Stimulated activated CD4-positive, alpha-beta T cell treated with anti-CD3 and anti-CD28 coated beads, Interleukin-4, amount 100 ng/mL, for 4 hours (primary cell): Measurements from ENCODE around the gene MTHFSD.

ENCODE experiments used
- DNase-seq, 2 experiments: peaks; one replicate each; pipeline ENCODE4 v3.0.0-alpha.2; 2020

MTHFSD gene

DNA sequence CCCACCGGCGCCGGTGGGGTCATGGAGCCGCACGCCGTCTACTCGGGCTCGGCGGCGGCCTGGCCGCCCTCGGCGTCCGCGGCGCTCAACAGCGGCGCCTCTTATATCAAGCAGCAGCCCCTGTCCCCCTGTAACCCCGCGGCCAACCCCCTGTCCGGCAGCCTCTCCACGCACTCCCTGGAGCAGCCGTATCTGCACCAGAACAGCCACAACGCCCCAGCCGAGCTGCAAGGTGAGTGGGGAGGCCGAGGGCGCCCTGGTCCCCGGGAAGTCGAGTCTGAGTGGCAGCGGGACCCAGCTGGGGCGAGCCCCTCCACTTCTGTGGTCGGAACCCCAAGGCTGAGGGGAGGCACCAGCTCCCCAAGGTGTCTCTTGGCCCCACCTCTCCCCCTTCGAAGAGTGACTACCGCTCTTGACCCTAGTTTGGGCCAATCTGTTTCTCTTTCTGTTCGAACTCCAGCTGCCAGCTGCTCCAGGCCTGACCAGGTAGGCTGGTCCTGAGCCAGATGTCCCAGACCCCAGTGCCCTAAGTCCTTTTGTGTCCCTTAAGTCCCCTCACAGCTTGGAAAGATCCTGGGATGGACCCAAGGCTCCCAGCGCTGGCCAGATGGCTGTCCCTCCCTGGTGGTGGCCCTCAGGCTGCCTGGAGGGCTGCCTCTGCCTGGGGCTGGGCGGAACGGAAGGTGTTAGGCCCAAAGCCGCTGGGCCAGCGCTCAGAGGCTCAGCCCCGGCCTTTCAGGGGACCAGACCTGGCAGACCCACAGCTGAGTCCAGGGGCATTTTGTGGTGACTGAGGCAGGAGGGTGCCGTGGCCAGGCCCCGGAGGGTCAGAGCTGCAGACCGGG, 43.5 kb downstream of the MTHFSD start:
- DNase-seq, result no peak

DNA sequence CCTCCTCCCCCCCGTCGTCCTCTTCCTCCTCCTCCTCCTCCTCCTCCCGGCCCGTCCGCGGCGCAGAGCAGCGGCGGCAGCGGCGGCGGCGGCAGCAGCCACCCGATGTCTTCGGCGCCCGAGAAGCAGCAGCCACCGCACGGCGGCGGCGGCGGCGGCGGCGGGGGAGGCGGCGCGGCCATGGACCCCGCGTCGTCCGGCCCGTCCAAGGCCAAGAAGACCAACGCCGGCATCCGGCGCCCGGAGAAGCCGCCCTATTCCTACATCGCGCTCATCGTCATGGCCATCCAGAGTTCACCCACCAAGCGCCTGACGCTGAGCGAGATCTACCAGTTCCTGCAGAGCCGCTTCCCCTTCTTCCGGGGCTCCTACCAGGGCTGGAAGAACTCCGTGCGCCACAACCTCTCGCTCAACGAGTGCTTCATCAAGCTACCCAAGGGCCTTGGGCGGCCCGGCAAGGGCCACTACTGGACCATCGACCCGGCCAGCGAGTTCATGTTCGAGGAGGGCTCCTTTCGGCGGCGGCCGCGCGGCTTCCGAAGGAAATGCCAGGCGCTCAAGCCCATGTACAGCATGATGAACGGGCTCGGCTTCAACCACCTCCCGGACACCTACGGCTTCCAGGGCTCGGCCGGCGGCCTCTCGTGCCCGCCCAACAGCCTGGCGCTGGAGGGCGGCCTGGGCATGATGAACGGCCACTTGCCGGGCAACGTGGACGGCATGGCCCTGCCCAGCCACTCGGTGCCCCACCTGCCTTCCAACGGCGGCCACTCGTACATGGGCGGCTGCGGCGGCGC, 44.4 kb downstream of the MTHFSD start, which contains the start of gene FOXF1:
Gene FOXF1, plus strand, starts transcription at position 63 of the 797 bp plus-strand sequence. Its CDS starts 43 bp downstream, at position 106.
- DNase-seq, result no peak

DNA sequence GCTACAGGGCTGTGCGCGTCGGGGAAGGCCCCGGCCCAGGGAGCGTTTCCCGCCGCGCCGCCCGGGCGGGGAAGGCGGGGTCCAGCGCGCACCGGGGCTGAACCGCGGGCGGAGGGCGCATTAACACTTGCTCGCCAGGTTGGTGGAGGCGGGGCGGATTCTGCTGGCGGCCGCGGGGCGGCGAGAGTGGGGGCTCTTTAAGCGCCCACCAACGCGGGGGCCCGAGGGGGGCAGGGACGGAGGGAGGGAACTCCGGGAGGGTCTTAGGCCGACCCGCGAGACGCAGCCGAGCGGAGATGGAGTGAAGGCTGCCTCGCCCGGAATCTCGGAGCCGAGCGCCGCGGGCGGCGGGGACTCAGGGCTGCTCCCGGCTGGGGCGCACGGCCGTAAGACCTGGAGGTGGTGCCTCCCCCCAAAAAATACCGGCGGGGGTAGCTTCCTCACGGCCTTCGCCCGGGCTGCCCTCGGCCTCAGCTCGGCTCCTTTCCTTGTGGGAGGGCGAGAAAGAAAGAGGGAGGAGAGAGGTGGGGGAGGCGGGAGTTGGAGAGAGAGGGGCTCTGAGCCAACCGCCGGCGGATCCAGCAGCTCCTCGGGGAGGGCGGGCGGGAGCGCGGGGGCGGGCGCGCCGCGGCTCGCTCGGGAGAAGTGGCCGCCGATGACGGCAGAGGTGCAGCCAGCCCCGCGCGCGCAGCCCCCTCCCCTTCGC, 45.1 kb downstream of the MTHFSD start:
- DNase-seq, result no peak

DNA sequence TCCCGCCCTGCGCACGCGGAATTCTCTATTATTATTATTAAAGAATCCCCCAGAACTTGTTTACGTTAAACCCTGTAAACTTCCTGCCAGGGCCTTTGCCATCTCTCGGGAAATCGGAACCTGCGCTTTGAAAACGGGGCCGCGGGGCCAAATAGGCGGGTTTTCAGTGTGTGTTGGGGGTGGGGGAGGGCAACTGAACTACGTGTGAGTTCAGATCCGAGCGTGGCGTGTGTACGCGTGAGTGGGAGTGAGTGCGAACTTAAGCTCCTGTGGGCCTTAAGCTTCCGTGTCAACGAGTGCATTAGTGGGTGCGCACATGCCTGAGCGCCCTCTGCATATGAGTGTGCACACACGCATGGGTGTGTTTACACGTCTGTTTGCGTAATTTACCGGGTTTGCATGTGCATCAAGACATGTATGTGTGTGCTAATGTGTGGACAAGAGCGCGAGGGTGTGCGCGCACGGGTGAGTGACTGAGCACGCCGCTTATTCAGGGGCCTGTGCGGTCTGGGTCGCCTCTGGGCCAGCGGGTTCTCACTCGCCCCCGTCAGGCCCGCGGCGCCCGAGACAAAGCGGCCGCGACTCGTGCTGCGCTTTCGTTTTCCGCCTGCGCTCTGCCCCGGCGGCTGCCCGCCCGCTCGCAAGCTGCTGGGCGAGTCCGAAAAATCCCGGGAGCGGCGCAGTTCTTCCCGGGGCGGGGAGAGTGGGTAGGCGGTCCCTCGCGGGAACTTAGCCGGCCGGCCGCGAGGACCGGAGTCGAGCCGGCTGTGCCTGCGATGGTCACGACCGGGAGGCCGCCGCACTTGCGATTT, 45.9 kb downstream of the MTHFSD start:
- peak in 1 of 2 experiments; percentile 17 for DNase-seq

DNA sequence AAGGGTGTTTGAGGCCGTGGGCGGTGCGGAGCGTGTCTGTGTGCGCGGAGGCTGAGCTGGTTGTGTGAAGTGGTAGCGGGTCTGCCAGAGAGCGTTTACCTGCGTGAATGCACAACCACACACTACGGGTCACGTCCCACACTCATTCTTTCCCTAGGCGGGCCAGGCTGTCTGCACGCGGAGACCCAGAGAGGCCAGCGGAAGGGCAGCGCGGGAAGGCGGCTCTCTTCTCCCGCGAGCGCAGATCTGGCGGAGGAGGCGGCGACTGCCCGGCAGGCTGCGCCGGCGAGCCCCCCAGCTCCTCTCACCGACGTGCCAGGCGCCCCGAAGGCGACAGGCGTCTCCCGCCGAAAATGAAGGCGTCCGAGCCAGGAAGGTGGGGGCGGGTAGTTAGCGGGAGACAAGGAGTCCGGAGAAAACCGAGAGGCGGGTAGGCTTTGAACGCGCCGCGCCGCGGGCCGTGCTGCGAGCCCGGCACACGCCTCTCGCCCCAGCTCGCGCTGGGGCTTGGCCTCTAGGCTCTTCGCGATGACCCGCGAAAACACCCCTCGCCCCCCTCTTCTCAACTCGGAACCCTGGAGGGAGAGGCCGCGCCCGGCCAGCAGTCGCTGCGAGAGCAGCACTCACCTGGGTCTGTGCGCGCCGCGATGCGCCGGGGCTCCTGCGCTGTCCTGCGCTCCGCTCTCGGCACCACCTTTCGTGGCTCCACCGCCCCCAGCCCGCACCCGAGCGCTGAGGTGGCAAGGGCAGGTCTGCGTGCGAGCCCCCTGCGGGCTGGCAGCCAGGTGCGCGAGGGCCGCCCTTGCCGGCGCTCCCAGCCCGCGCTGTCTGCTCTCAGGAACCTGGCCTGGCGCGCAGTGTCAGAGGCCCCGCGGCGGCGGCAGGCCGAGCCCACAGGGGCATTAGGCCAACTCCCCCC, 46.7 kb downstream of the MTHFSD start:
- no peak for DNase-seq

DNA sequence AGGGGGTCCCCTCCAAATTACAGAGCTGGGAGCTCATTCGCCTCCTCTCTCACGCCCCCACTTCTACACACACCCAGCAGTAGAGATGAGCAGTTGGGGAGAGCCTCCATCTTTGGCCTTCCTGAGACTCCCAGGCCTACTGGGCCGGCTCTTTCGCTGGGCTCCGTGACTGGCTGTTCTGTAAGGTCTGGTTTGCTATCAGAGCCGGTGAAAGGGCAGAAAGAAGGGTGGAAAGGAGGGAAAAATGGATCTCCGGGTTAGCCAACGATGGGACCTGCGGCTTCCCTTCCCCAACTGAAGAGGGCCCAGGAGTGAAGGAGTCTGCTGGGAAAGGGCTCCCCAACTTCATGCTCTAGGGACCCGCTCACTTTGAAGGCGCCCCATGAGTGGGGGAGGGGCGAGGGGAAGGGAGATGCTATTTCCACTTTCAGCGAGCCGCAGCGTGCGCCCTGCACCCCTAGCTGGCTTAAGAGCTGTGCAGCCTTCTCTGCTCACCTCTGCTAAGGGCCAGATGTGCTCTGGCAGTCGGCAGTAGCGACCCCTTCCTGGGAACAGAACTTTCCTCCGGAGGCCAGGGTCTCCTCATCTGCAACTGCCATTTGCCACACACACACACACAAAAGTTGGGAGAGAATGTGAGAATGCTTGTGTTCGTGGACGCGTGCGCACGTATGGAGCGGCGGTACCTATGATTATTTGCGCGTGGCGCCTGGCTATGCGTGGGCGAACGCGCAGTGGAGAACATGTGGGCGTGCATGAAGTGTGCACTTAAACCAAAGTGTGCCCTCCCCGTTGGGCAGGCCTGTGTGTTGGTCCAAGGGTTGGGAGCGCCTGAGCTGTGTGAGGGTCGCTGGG, 47.6 kb downstream of the MTHFSD start:
- peak in 1 of 2 experiments; percentile 9 for DNase-seq

DNA sequence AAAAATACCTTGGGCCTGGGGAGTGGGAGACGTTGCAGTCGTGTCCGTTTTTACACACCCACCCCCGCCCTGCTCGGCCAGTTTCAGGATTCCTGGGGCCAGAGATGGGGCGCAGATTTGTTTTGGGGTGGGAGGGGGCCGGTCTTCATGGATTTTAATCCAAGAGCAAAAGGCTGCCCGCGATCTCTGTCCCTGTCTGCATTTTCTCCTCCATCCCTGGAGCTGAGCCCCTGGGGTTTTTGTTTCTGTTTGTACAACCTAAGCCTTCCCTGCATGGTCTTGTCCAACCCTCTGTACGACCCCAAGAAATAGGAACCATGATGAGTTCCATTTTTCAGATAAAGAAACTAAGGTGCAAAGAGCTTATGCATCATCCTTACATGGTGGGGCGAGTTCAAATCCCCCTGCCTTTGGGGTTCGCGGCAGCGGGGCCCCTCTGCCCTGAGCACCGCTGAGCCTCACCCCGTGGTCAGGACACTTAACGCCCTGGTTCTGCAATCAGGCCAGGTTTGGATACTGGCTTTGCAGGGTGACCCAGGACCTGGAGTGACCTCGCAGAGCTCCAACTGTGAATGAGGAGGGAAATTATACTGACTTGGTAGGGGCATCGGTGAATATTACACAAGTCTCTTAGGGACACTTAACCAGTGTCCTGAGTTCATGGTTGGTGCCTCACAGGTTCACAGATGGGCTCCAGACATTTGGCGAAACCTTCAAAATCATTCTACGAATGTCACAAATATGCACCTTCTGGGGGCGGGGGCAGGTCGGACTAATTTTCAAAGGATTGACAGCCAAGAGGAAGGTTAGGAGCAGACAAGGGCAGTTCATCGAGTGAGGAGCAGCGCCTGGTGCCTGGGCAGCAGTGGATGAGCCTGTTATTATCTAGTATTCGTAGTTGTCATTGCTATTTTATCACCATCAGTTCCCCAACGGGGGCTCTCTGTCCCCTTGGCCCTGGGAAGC, 48.9 kb downstream of the MTHFSD start:
- no peak for DNase-seq

DNA sequence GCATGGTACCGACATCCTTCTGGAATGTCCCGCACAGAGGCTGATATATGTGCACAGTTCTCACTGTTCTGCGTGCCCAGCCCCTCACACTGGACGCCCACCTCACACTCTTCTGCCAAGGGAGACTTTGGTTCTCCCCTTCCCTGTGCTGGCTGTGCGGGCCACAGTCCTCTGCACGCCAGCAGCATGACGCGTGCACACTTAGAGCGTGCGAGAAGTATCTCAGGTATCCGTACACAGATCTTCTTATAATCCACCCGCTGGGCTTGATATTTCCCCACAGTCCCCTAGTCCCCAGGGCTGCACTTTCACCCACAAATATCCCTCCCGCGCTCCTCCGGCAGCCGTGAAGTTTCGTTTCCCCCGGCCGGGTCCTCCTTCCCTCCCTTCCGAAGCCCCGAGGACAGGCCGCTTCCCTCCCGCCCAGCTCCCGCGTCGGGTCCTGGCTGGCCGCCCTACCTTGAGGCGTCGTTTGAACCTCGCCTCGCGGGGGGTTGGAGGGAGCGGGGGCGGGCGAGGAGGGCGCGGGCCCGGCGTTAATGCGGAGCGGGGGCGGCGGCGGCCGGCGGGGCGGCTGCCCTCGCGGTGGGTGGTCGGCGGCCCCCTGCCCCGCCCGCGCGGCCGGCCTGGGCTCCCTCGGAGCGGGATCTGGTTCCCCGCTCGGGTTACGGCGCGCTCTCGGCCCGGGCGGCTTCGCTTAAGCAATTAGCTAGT, 49.7 kb downstream of the MTHFSD start:
- DNase-seq, result no peak

DNA sequence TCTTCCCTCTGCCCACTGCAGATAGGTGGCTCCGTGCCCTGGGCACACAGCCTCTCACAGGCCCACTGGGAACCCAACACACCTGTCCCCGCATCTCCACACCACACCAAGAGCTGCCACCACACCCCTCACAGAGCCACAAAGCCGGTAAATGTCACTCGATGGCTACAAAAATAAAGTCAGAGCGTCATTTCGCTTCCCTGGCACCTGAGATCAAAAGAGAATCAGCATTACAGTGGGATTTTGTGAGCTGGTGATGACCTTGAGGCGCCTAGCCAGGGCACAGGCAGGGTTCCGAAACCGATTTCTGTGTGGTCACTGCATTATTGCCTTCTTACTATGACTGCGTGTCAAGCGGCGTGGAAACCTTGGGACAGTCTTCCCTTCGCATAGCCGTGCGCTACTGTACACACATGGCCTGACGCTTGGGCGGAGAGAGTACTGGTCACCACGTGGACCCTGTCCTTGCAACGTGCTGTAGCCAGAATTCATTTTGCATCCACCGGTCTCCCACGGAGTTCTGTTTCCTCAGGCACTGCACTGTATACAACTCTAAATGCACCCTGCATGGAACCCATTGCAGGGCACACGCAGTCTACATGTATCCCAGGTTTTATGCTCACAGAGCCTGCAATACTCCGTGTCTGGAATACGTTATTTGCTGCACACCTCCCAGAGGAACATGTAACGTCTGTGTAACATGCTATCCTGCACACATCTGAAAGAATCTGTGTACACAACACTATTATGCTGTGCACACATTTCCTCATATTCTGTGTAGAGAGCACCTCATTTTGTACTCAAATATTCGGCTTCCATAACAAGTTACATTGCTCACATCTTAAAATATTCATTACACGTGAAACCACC, 50.5 kb downstream of the MTHFSD start:
- DNase-seq, result no peak

DNA sequence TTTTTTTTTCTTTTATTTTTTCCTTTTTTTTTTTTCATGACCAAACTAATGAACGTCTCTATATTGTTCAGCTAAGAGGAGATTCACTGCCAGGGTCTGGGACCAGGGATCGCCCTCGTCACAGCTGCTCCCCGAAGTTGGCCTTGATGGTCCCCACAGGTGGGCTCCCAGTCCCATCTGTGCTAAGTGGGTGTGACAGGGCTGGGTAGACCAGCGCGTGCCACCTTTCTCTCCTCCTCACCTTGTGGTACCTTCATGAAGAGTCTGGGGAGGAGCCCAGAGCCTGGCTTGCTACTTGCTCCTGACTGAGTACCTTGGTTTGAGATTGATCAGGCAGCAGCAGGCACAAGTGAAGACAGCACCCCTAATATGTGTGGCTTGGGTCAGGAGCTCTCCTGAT, 51.2 kb downstream of the MTHFSD start:
- DNase-seq, result no peak

DNA sequence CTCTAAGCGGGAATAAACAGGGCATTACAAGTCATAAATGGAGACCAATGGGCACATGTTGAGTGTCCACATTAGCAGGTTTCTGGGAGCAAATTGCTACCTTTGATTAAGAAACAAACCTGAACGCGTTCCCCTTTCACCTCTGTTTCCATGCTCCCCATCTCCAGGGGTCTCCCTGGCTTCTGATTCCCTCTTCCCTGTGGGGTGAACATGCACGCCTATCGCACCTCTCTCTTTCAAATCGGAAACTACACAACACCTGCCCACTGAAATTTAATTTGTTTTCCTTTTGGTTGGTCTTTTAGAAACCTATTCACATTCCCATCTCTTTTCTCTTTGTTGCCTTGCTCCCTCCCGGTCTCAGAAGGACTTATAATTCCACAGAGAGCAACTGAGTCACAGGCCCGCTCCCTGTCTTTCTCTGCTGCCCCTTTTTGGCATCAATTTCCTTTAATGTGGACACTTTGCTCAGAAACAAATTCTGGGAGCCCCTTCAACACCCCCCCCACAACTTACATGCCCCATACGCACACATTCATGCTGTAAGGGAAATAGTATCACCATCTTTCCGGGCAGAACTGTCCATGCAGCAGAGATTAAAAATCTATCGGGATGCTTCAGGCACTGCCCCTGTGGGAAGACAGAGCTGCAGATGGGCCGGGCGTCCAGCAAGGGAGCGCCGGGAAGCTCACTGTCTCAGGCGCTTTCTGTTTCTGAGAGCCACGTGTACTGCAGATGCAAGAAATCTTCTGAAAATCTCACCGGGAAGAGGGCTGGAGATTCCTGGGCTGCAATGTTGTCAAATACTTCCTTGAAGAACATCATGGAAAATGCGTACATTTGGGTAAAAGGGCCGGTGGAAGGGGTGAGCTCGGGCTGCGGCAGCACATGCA, 51.9 kb downstream of the MTHFSD start:
- DNase-seq, result no peak

DNA sequence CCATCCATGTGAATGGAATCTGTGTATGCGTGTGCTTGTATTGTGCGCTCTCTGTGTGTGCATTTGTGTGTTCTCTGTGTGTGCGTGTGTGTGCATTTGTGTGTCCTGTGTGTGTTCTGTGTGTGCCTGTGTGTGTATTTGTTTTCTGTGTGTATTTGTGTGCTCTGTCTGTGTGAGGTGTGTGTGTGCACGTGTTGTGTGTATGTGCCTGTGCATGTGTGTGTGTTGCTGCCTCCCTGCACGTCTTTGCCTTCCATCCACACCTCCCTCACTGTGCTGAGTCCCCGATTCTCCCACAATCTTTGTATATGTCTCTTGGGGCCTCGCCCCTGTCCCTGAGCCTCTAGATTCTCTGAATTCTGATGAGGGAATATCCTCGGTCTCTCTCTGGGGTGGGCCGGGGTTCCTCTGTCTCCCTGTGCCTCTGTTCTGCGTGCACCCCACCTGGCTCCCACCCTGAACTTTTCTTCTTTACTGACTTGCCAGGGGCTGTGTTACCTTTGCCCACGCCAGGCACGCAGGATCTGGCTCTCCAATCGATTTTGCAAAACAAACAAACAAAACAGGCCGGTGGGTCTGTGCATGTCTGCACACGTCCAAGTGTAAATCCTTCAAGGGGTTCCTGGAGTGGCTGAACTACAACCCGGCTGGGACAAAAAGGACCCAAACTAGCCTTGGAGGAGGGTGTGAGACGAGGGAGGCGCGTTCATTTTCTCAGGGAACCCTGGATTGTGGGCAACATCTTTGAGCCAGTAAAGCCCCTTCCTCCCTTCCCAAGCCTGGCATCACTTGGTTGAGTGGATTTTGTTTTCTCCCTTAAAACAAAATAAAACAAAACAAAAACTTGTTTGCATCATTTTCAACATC, 52.8 kb downstream of the MTHFSD start:
- DNase-seq, result no peak

DNA sequence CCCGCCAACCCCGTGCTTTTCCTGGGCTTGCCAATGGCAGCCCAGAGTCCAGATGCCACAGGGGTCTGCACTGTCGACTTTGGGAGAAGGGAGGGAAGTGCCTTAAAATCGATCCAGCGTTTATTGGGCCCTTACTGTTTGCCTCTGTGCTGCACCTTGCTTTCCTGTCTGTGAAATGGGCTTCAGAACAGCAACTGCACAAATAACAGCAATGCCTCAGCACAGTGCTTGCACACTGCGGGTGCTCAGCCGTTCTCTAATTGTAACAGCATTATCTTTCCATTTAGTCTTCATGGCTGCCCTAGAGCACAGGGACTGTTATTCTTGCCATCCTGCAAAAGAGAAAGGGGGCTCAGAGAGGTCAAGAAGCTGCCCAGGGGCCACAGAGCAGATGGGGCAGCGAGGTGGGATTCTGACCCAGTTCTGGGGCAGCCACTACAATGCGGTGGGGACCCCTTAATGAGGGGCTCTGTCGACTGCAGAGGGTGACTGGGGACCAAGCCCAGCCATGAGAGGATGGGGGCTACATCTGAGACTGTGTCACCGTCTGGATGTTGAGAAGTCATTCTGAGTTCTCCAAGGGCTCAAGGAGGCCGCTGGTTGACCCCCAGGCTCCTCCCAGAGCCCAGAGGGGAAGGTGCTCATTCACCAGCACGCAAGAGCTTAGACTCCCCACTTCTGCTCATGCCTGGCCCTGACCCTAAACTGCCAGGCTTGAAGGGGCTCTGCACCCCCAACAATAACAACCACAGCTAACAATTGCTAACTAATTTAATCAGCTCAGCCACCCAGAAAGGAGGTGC, 54.1 kb downstream of the MTHFSD start:
- DNase-seq, result no peak
